PC-9 (cell line): ENCODE measurements around the gene FAM171A2. TPM values are rescaled to one million over a fixed set of nuclear protein-coding genes. Genes with fewer than 3 reads are reported as not detected.

Experiments
- BruUV-seq: library from RNA; stranded (reverse); fragments of 400-500 nt; replicated peaks from 2 replicates; lab custom pipeline; 2021; lab: Mats Ljungman, UMichigan
- CTCF ChIA-PET: fragments of 300-600 bp; sonication (Branson Sonifier 250); formaldehyde crosslinking; loops from one replicate; lab custom pipeline; 2022; ENCODE audit warnings: antibody characterized with exemption; lab: Charles Lee
- POLR2A ChIA-PET: fragments of 300-600 bp; sonication (Branson Sonifier 250); formaldehyde crosslinking; loops from one replicate; lab custom pipeline; 2022; ENCODE audit warnings: antibody characterized with exemption; ENCODE audit not compliant: unreplicated experiment; lab: Charles Lee
- DNase-seq, 2 experiments: peaks; one replicate each; pipeline versions ENCODE4 v3.0.0 to v3.0.0-alpha.2; 2015 to 2022; ENCODE audit warnings: mixed read lengths in 1 of 2
- H2AFZ ChIP-seq: fragments of 200-600 bp; sonication (generic); 2 replicates; pipeline ENCODE4 v1.8.1; 2017; ENCODE audit warnings: antibody characterized with exemption
- H3F3A ChIP-seq: fragments of 200-600 bp; sonication (generic); 2 replicates; pipeline ENCODE4 v1.8.1; 2017; ENCODE audit warnings: antibody characterized with exemption, mild to moderate bottlenecking, low read depth; ENCODE audit not compliant: insufficient read depth
- H3K27ac ChIP-seq: fragments of 200-600 bp; sonication (generic); 2 replicates; pipeline ENCODE4 v1.6.1; 2016; ENCODE audit warnings: mixed run types
- H3K27me3 ChIP-seq: fragments of 200-600 bp; sonication (generic); 2 replicates; pipeline ENCODE4 v1.6.1; 2016; ENCODE audit warnings: low read depth, mixed run types; ENCODE audit not compliant: insufficient read depth
- H3K36me3 ChIP-seq: fragments of 200-600 bp; sonication (generic); 2 replicates; pipeline ENCODE4 v1.6.1; 2016; ENCODE audit warnings: low read depth, mixed run types
- H3K4me1 ChIP-seq: fragments of 200-600 bp; sonication (generic); replicated peaks from 2 replicates; pipeline ENCODE4 v1.6.1; 2016; ENCODE audit warnings: mixed run types; ENCODE audit not compliant: insufficient read depth
- H3K4me2 ChIP-seq: fragments of 200-600 bp; sonication (generic); 2 replicates; pipeline ENCODE4 v1.6.1; 2017; ENCODE audit warnings: mixed run types
- H3K4me3 ChIP-seq: fragments of 200-600 bp; sonication (generic); 2 replicates; pipeline ENCODE4 v1.6.1; 2016; ENCODE audit warnings: mixed run types
- H3K79me2 ChIP-seq: fragments of 200-600 bp; sonication (generic); 2 replicates; pipeline ENCODE4 v1.6.1; 2017; ENCODE audit warnings: low read depth, mixed run types
- H3K9me2 ChIP-seq: fragments of 200-600 bp; sonication (generic); 2 replicates; pipeline ENCODE4 v1.8.1; 2017; ENCODE audit warnings: mild to moderate bottlenecking; ENCODE audit not compliant: insufficient read depth
- H3K9me3 ChIP-seq: fragments of 200-600 bp; sonication (generic); 2 replicates; pipeline ENCODE4 v1.8.1; 2016; ENCODE audit warnings: low read depth; ENCODE audit not compliant: insufficient read depth
- H4K20me1 ChIP-seq: fragments of 200-600 bp; sonication (generic); 2 replicates; pipeline ENCODE4 v1.8.1; 2017; ENCODE audit not compliant: insufficient read depth
- CTCF ChIP-seq: fragments of 200-600 bp; sonication (generic); conservative IDR thresholded peaks from 2 replicates; pipeline ENCODE4 v1.6.1; 2017; ENCODE audit warnings: mixed run types, antibody characterized with exemption, mild to moderate bottlenecking, moderate library complexity
- EZH2 ChIP-seq: fragments of 200-600 bp; sonication (generic); IDR thresholded peaks from 2 replicates; pipeline ENCODE4 v1.8.0; 2017; ENCODE audit warnings: antibody characterized with exemption, low read depth
- intact Hi-C: fragments of 100-400 bp; cut with micrococcal nuclease; formaldehyde crosslinking; loops from one replicate; pipeline ENCODE4 v1.10.0; 2022; ENCODE audit not compliant: unreplicated experiment
- total RNA-seq: library from RNA; stranded (reverse); gene quantifications from 2 replicates; pipeline ENCODE4 v1.2.3, GENCODE V29; 2021

Gene FAM171A2
- total RNA-seq, 1 experiment from 2014 or later, result 8.3 TPM

- no peak overlapping the region for H3K27ac ChIP-seq
- H2AFZ ChIP-seq, result no peak overlapping the region
- no peaks in the 10 kb centered on the region for H3K27me3 ChIP-seq
- H3K79me2 ChIP-seq, result peaks cover 7% of the 10 kb centered on the region; the same call in 1 of the 2 replicates
- peaks cover 10% of the 10 kb centered on the region; the same call in 1 of the 2 replicates for H4K20me1 ChIP-seq
- H3K9me2 ChIP-seq, result no peaks in the 10 kb centered on the region
- CTCF ChIA-PET, result interaction anchor here (0.5 to 1.1 kb wide), 2 partner anchors 19 to 276 kb away, joined by 3 read pairs; no protein-coding TSS in a partner anchor
- H3K4me1 ChIP-seq, result peaks cover 8% of the 10 kb centered on the region
- no peak for DNase-seq
- H3K36me3 ChIP-seq, result no peaks in the 10 kb centered on the region
- peak; percentile 19; the same call in 1 of the 2 replicates for TF ChIP-seq CTCF
- no peak for TF ChIP-seq EZH2
- H3F3A ChIP-seq, result peaks cover 2% of the 10 kb centered on the region; the same call in 1 of the 2 replicates
- intact Hi-C loops, result loop anchor here (10.0 kb wide), 1 partner anchor 271 kb away; the partner anchor contains the start of gene G6PC3
- H3K9me3 ChIP-seq, result no peaks in the 10 kb centered on the region
- POLR2A ChIA-PET, result interaction anchor here (0.6 to 1.5 kb wide), 2 partner anchors 19 to 416 kb away, joined by 5 to 7 read pairs; no protein-coding TSS in a partner anchor
- H3K4me2 ChIP-seq, result peak overlapping the region; percentile 93
- H3K4me3 ChIP-seq, result peak overlapping the region; percentile 95; the same call in 1 of the 2 replicates
- no TSS peak for BruUV-seq
These were observed 17.4 kb downstream of the FAM171A2 start for GRCh38 chr17:44346064-44346844.

- DNase-seq, result peak; percentile 61 to 63
- Histone ChIP-seq H3K36me3 (no peaks in the 10 kb centered on the region), H3K9me3 (no peaks in the 10 kb centered on the region), H3K4me2 (peak overlapping the region; percentile 93), H4K20me1 (peaks cover 8% of the 10 kb centered on the region; the same call in 1 of the 2 replicates), H3K4me1 (peaks cover 15% of the 10 kb centered on the region), H3K79me2 (peaks cover 7% of the 10 kb centered on the region; the same call in 1 of the 2 replicates), H3K27me3 (no peaks in the 10 kb centered on the region), H3K27ac (peak overlapping the region; percentile 31; the same call in 1 of the 2 replicates), H3F3A (peaks cover 7% of the 10 kb centered on the region; the same call in 1 of the 2 replicates), H2AFZ (peak overlapping the region; percentile 87), H3K4me3 (peak overlapping the region; percentile 95), H3K9me2 (no peaks in the 10 kb centered on the region)
- intact Hi-C loops, result loop anchor here (10.0 kb wide), 1 partner anchor 271 kb away; the partner anchor contains the start of gene G6PC3
- POLR2A ChIA-PET, result interaction anchor here (0.6 to 1.5 kb wide), 2 partner anchors 19 to 417 kb away, joined by 5 to 7 read pairs; no protein-coding TSS in a partner anchor
- CTCF ChIA-PET, result interaction anchor here (0.5 to 1.1 kb wide), 6 partner anchors 19 to 411 kb away, joined by 3 to 8 read pairs (median 4); no protein-coding TSS in a partner anchor
- BruUV-seq, result TSS peak; percentile 75
- TF ChIP-seq CTCF (peak; percentile 71), EZH2 (no peak)
These were observed 18.1 kb downstream of the FAM171A2 start for GRCh38 chr17:44345454-44346026.
